Posterior cingulate gyrus (tissue), 11 donors: ENCODE data around the gene OPRL1.
"Not testable (repeated sequence)": the region's sequence is repeated elsewhere in the genome, so short reads cannot be mapped to it uniquely, and the experiment has no call there.

Source experiments
- DNase-seq, 10 donors: peaks; one replicate each; pipeline versions ENCODE4 v3.0.0 to v3.0.0-alpha.2; 2020 to 2021; ENCODE audit warnings: mixed read lengths in 3 of 10
- intact Hi-C: fragments of 100-400 bp; cut with DNase I; formaldehyde crosslinking; loops from one replicate; pipeline ENCODE4 v1.15.1; 2023

Gene OPRL1

DNA sequence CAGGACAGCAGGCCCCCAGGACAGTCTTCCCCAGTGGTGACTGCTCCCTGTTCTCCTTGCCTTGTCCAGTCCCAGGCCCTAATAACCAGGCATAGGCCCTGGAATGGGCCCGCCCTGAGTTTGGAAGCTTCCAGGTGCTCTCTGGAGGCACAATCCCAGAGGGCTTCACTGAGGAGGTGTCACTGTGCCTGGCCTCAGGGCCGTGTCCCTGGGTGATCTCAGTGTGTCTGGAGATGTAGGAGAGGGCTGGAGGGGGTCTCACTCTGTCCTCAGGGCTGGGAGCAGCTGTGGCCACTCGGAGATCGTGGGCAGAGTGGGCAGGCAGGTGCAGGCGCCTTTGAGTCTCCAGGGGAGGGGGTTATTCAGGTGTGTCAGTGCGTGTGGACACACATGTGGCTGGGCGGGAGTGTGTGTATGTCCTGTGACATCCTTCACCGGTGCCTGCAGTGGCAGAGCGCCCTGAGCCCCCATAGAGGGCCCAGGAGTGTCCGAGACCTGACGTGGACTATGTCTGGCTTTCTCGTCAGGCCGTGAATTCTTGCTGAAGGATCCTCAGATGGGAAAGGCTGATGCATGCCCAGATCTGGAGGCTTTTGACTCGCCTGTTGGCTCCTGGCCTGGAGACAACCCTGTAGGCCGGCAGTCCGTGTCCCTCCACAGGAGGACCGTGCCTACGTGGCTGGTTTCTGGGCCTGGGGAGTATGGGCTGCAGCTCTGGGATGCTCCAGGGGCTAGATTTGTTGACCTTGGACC is 33.0 kb downstream of the OPRL1 start:
- DNase-seq, result peak in 2 of 10 donors; percentile 59 to 74

GRCh38 chr20:64113444-64113775 is 33.5 kb downstream of the OPRL1 start:
- intact Hi-C loops, result no loop called here
- no peak for DNase-seq

More for the DNA sequence above, 33.0 kb downstream of the OPRL1 start:
- intact Hi-C loops, result no loop called here

DNA sequence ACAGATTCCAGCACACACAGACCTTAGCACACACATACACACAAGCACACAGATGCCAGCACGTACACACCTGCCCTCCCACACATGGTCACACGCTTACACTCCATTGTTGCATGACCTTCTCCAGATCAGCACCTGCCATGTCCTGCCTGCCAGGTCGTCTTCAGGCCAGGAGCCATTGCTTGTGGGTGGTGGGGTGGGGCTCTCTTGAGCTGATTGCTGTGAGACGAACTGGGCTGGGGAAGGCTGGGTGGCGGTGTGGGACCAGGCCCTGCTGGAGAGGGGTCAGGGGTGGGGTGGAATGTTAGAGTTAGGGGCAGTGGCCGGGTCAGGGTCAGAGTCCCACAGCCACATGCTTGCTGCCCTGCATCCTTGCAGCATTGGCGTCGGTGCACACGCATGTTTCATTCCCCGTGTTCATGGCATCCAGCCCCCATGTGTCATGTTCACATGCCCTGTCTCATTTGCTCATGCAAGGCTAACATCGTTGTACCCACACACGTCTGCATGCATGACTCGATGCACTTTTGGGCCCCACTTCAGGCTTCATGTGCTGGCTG is 34.0 kb downstream of the OPRL1 start:
- intact Hi-C loops, result no loop called here
- DNase-seq, result peak in 1 of 10 donors; percentile 42

GRCh38 chr20:64114356-64114971 is 34.6 kb downstream of the OPRL1 start:
- peak in 3 of 10 donors; percentile 51 to 78 (median 77) for DNase-seq
- intact Hi-C loops, result no loop called here

GRCh38 chr20:64115171-64115911 is 35.5 kb downstream of the OPRL1 start:
- DNase-seq, result peak in 5 of 10 donors; percentile 62 to 94 (median 85)
- intact Hi-C loops, result no loop called here

DNA sequence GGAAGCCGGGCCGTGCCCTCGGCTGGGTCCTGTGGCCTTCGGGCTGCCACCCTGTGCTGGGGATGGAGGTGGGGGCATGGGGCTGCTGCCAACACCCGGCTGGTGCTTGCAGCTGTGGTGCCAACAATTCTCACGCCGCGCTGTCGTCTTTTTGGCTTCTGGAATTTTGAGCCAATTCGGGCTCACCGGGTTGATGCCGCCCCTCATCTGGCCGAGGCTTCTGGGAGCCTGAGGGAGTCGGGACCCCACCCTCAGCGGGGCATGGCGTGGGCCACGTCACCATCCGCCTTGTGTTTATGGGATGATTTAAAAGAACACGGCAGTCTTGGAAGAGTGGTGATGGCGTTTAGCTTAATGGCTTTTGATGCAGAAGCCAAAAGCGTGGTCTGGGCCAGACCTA is 36.1 kb downstream of the OPRL1 start:
- intact Hi-C loops, result no loop called here
- DNase-seq, result peak in 1 of 10 donors; percentile 78

DNA sequence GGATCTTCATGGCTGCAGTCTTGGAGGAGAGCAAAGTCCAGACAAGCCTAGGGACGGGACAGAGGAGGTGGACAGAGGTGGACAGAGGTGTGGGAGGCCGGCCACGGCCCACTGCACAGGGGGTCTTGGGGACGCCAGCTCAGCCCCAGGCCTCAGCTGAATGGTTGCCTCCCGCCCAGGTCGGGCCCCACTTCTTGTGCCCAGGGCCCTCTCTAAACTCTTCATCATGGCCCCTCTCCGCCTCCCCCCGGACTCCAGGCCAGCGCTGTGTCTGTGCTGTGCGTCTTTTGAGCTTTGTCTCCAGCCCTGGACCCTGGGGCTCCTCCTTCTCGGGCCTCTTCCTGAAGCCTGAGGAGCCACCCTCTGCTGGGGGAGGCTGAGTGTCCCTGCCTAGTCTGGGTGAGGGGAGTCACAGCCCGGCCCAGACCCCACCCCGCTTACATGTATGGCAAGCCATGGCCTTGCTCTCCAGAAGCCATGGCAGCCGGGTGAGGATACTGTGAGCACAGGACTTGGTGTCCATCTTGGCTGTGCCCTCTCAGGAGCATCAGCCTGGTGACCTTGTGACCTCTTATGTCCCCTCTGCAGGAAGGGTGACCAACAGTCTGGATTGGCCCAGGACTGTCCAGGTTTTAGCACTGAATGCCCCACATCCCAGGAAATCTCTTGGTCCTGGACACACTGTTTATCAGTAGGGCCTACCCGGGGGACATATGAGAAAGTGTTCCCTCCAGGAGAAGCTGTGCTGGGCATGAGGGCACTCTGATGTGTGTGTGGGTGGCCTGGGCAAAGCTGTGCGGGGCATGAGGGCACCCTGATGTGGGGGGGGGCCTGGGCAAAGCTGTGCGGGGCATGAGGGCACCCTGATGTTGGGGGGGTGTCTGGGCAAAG is 36.9 kb downstream of the OPRL1 start:
- intact Hi-C loops, result no loop called here
- DNase-seq, result peak in 2 of 10 donors; percentile 57 to 77

- intact Hi-C loops, DNase-seq: not testable (repeated sequence)
These were observed 37.5 kb downstream of the OPRL1 start for GRCh38 chr20:64117432-64117777.

- intact Hi-C loops, result no loop called here
- DNase-seq, result peak in 1 of 10 donors; percentile 20
These were observed 39.4 kb downstream of the OPRL1 start for GRCh38 chr20:64119301-64119680.

DNA sequence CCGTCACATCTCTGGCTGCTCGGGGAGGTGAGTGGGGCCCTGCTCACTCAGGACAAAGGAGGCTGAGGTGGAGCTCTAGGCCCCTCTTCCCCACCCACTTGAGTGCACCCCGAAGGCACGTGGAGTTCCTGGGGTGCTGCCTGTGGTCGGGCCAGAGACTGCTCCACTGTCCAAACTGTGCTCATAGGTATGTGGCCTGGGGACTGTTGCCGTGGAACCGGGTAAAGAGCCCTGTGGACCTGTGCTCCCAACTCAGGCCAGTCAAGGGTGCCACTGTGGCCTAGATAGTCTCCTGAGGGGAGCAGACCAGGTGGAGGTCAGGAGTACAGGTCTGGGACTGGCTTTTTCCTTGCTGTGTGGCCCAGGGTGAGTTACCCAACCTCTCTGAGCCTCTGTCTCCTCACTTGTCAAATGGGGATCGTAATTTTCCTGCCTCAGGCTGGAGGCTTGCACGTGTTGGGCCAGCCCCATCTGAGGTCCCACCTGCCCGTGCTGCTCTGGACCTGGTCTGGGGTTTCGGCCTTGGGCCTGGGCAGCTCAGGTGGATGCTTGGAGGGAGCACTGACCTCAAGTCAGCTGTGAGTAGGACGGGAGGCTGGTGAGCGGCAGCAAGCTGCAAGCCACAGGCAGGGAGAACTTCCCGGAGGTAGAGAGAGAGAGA is 39.9 kb downstream of the OPRL1 start:
- intact Hi-C loops, result loop anchor here (1.0 kb wide), 1 partner anchor 37 kb away; no protein-coding TSS in a partner anchor
- peak in 2 of 10 donors; percentile 59 to 76 for DNase-seq

- intact Hi-C loops, result no loop called here
- DNase-seq, result peak in 2 of 10 donors; percentile 5 to 44
These were observed 41.7 kb downstream of the OPRL1 start for GRCh38 chr20:64121586-64121985.

DNA sequence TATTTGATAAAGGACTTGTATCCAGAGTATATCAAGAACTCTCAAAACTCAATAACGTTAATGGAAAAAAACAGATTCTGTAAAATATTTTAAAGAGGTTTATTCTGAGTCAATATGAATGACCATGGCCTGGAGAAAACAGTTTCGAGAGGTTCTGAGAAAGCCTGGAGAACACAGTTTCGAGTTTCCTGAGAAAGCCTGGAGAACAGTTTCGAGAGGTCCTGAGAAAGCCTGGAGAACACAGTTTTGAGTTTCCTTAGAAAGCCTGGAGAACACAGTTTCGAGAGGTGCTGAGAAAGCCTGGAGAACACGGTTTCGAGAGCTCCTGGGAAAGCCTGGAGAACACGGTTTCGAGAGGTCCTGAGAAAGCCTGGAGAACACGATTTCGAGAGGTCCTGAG is 43.0 kb downstream of the OPRL1 start:
- DNase-seq, intact Hi-C loops: not testable (repeated sequence)

- DNase-seq, intact Hi-C loops: not testable (repeated sequence)
These were observed 43.6 kb downstream of the OPRL1 start for GRCh38 chr20:64123517-64123916.

GRCh38 chr20:64129146-64129782 is 49.4 kb downstream of the OPRL1 start:
- peak in 3 of 10 donors; percentile 44 to 58 (median 52) for DNase-seq
- intact Hi-C loops, result no loop called here

- intact Hi-C loops, result no loop called here
- DNase-seq, result peak in 1 of 10 donors; percentile 5
These were observed 50.4 kb downstream of the OPRL1 start for GRCh38 chr20:64130271-64130670.

- DNase-seq, result peak in 3 of 10 donors; percentile 21 to 51 (median 51)
- intact Hi-C loops, result no loop called here
These were observed 51.0 kb downstream of the OPRL1 start for GRCh38 chr20:64130876-64131275.

- intact Hi-C loops, result no loop called here
- DNase-seq, result peak in 3 of 10 donors; percentile 77 to 87 (median 78)
These were observed 51.5 kb downstream of the OPRL1 start for GRCh38 chr20:64131406-64131805.

GRCh38 chr20:64133951-64134407 is 54.1 kb downstream of the OPRL1 start:
- intact Hi-C loops, result no loop called here
- DNase-seq, result peak in 3 of 10 donors; percentile 47 to 63 (median 59)

DNA sequence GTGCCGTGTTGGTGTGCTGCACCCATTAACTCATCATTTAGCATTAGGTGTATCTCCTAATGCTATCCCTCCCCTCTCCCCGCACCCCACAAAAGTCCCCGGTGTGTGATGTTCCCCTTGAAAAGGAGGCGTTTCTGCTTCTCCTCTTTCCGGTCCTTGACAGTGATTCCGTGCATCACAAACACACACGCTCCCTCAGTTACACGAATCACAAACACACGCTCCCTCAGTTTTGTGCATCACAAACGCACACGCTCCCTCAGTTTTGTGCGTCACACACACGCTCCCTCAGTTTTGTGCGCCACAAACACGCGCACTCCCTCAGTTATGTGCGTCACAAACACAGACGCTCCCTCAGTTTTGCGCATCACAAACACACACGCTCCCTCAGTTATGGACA is 54.9 kb downstream of the OPRL1 start:
- intact Hi-C loops, result not testable (repeated sequence)
- DNase-seq, result peak in 3 of 10 donors; percentile 22 to 23 (median 22)
